GM19452 (cell line): Measurements from ENCODE around the gene MYO6.

Source experiments
- ATAC-seq: cut with Tn5 transposase; IDR thresholded peaks from one replicate; pipeline ENCODE4 v1.9.1; 2021; ENCODE audit not compliant: unreplicated experiment

Gene MYO6

DNA sequence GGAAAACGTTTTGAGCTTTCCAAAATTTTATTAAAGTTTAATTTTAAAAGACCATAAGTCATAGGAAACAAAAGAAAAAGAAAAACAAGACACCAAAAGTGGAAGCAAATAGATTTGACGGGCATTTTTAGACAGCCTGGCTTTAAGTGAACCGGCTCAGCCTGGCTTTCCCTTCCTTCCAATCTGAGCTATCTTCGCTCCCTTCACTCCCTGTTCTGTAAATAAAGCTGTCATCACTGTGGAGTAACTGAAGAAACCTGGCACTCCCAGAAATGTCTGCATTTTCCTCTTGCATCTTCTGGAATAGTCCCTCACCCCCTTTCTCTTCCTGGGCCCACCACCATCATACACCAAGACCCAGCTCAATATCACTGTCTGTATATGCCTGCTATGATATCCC lies 191.5 kb downstream of the MYO6 start:
- ATAC-seq: no peak

GRCh38 chr6:75941509-75941908 lies 192.5 kb downstream of the MYO6 start:
- no peak for ATAC-seq

DNA sequence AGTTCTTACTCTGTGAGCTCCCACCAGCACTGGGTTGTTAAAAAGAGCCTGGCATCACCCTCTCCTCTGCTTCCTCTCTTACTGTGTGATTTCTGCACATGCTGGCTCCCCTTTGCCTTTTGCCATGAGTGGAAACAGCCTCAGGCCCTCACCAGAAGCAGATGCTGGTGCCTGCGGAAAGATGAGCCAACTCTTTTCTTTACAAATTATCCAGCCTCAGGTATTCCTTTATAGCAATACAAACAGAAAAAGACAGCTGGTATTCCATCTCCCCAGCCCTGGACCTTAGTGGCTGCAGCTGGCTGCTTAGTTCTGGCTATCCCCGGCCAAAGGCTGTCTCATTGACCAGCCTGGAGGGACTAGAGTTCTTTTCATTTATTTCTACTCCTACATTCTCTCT lies 194.3 kb downstream of the MYO6 start:
- ATAC-seq: no peak

- ATAC-seq: no peak
Measured at GRCh38 chr6:75946146-75946831, 197.2 kb downstream of the MYO6 start.

DNA sequence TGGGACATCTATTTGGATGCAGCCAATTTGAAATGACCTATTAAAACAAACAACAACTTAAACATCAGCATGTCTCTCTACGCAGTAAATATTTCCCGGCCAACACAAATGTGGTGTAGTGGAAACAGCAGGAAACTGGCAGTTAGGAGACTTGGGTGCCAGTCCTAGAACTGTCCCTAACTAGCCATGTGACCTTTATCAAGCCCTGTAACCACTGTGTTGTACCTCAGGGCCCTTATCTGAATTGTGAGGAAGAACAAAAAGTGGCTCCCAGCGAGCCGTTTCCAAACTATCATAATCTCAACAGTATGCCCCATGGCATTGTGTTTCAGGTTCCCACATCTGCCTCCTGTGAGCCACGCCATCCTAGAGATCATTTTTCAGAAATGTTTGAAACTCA lies 198.9 kb downstream of the MYO6 start:
- ATAC-seq: no peak

DNA sequence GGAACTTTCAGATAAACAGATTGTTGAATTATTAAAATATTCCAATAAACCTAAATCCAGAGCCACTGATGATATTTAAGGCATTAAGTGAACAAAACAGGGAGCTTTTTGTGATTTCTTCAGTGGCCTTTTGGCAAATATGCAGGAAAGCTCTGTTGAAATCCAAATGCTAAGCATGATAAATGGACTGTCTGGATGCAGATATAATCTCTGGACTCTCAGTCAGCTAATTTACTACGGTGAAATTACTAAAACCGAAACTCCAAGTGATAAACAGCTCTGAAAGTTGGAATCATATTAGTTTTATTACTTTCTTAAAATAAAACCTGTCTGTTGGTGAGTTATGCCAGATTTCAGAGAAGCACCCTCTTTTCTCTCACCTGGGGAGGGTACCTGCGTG lies 203.1 kb downstream of the MYO6 start:
- no peak for ATAC-seq

DNA sequence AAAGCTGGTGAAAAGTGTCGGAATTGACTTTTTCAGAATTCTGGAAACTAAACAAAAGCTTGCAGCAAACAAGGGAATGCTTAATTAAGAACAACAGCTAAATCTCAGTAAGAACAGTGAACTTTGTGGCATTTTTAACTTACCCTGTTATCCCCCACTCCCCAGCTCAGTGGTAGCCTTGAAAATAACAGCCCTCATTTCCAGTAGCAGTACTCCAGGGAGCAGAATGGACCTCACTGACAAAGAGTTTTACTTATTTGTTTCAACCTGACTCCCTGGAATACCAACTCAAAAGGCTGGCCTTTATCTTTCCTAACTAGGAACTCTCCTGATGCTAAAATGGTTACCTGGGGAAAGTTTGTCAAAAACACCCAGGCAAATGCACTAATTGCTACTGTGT lies 214.5 kb downstream of the MYO6 start:
- ATAC-seq: no peak

DNA sequence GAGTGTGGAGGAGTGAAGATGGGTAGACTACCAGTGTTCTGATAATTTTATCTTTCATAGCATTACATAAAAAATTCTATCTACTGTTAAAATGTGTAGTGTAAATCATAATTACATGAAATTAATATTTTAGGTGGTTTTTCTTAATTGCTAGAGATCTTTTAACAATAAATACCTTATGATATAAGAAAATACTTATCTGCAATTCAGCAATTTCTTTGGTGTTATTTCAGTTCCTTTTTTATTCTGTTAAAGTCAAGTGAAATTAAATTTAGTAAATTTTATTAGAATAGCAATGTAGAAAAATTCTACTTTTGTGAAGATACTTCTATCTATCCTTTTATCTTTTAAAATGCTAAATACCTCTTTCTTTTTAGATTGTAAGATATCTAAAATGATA lies 219.1 kb downstream of the MYO6 start:
- ATAC-seq: no peak
